Adipocyte (in vitro differentiated cells): ENCODE results near the gene FSTL1.
A peak's percentile ranks its signal among the peaks of the same experiment; 100 is the strongest.

Experiments used
- DNase-seq: peaks from one replicate; pipeline ENCODE4 v3.0.0-alpha.2; 2015; ENCODE audit warnings: low read depth
- H3K27me3 ChIP-seq: replicated peaks from 2 replicates; pipeline ENCODE4 v1.7.0; 2013; ENCODE audit warnings: mild to moderate bottlenecking, low read length, moderate library complexity; ENCODE audit not compliant: control insufficient read depth, insufficient read depth
- H3K36me3 ChIP-seq: 2 replicates; pipeline ENCODE4 v1.7.0; 2013; ENCODE audit warnings: low read length, mild to moderate bottlenecking, moderate library complexity; ENCODE audit not compliant: control insufficient read depth, insufficient read depth, severe bottlenecking
- H3K4me1 ChIP-seq: 2 replicates; pipeline ENCODE4 v1.7.0; 2013; ENCODE audit warnings: mild to moderate bottlenecking, low read length, moderate library complexity; ENCODE audit not compliant: control insufficient read depth, insufficient read depth
- H3K4me3 ChIP-seq: 2 replicates; pipeline ENCODE4 v1.7.0; 2013; ENCODE audit warnings: mild to moderate bottlenecking, low read length, moderate library complexity
- H3K9ac ChIP-seq: 2 replicates; pipeline ENCODE4 v1.7.0; 2013; ENCODE audit warnings: mild to moderate bottlenecking, low read length, moderate library complexity
- H3K9me3 ChIP-seq: 2 replicates; pipeline ENCODE4 v1.7.0; 2013; ENCODE audit warnings: mild to moderate bottlenecking, low read length, moderate library complexity; ENCODE audit not compliant: control insufficient read depth

The FSTL1 gene

GRCh38 chr3:120461416-120461815 is 10.6 kb upstream of the FSTL1 start:
- peaks cover 9% of the 10 kb centered on the region for H3K4me1 ChIP-seq
- DNase-seq = no peak

GRCh38 chr3:120460862-120461261 is 10.1 kb upstream of the FSTL1 start:
- no peaks in the 10 kb centered on the region for H3K9me3 ChIP-seq
- H3K4me1 ChIP-seq = peaks cover 9% of the 10 kb centered on the region
- H3K27me3 ChIP-seq = no peaks in the 10 kb centered on the region
- H3K9ac ChIP-seq = no peak overlapping the region
- no peak for DNase-seq
- H3K4me3 ChIP-seq = no peak overlapping the region
- H3K36me3 ChIP-seq = no peaks in the 10 kb centered on the region

More at GRCh38 chr3:120461416-120461815, 10.6 kb upstream of the FSTL1 start:
- Histone ChIP-seq H3K27me3 (no peaks in the 10 kb centered on the region), H3K9ac (no peak overlapping the region), H3K36me3 (no peaks in the 10 kb centered on the region), H3K4me3 (no peak overlapping the region), H3K9me3 (no peaks in the 10 kb centered on the region)

GRCh38 chr3:120460181-120460790 is 9.5 kb upstream of the FSTL1 start:
- Histone ChIP-seq H3K4me1 (peaks cover 9% of the 10 kb centered on the region), H3K4me3 (no peak overlapping the region), H3K9me3 (no peaks in the 10 kb centered on the region), H3K9ac (no peak overlapping the region), H3K27me3 (no peaks in the 10 kb centered on the region), H3K36me3 (no peaks in the 10 kb centered on the region)
- DNase-seq = no peak

GRCh38 chr3:120459196-120459595 is 8.4 kb upstream of the FSTL1 start:
- H3K36me3 ChIP-seq = no peaks in the 10 kb centered on the region
- no peaks in the 10 kb centered on the region for H3K27me3 ChIP-seq
- no peak overlapping the region for H3K9ac ChIP-seq
- H3K9me3 ChIP-seq = no peaks in the 10 kb centered on the region
- peaks cover 9% of the 10 kb centered on the region for H3K4me1 ChIP-seq
- DNase-seq = no peak
- no peak overlapping the region for H3K4me3 ChIP-seq

- Histone ChIP-seq H3K27me3 (no peaks in the 10 kb centered on the region), H3K4me3 (no peak overlapping the region), H3K9ac (no peak overlapping the region), H3K4me1 (peaks cover 7% of the 10 kb centered on the region), H3K36me3 (no peaks in the 10 kb centered on the region), H3K9me3 (no peaks in the 10 kb centered on the region)
- DNase-seq = no peak
Measured at GRCh38 chr3:120457827-120458226, 7.0 kb upstream of the FSTL1 start.

- no peak for DNase-seq
- H3K4me1 ChIP-seq = peaks cover 9% of the 10 kb centered on the region
Measured at GRCh38 chr3:120454076-120454689, 3.4 kb upstream of the FSTL1 start.

GRCh38 chr3:120452816-120453215 is 2.0 kb upstream of the FSTL1 start:
- H3K36me3 ChIP-seq = peaks cover 6% of the 10 kb centered on the region
- H3K4me3 ChIP-seq = no peak overlapping the region
- peaks cover 22% of the 10 kb centered on the region for H3K4me1 ChIP-seq
- DNase-seq = no peak
- H3K9ac ChIP-seq = no peak overlapping the region
- H3K27me3 ChIP-seq = no peaks in the 10 kb centered on the region
- no peaks in the 10 kb centered on the region for H3K9me3 ChIP-seq

More at GRCh38 chr3:120454076-120454689, 3.4 kb upstream of the FSTL1 start:
- Histone ChIP-seq H3K9me3 (no peaks in the 10 kb centered on the region), H3K4me3 (no peak overlapping the region), H3K9ac (no peak overlapping the region), H3K36me3 (no peaks in the 10 kb centered on the region), H3K27me3 (no peaks in the 10 kb centered on the region)

GRCh38 chr3:120451806-120452205 is 1.0 kb upstream of the FSTL1 start:
- H3K9me3 ChIP-seq = no peaks in the 10 kb centered on the region
- peak overlapping the region; percentile 88 for H3K4me3 ChIP-seq
- peak overlapping the region; percentile 94 for H3K9ac ChIP-seq
- H3K4me1 ChIP-seq = peaks cover 32% of the 10 kb centered on the region
- no peaks in the 10 kb centered on the region for H3K27me3 ChIP-seq
- no peak for DNase-seq
- peaks cover 15% of the 10 kb centered on the region for H3K36me3 ChIP-seq

GRCh38 chr3:120451272-120451761 is 525 bp upstream of the FSTL1 start:
- no peaks in the 10 kb centered on the region for H3K27me3 ChIP-seq
- H3K9ac ChIP-seq = peak overlapping the region; percentile 94
- peak; percentile 51 for DNase-seq
- no peaks in the 10 kb centered on the region for H3K9me3 ChIP-seq
- peaks cover 37% of the 10 kb centered on the region for H3K4me1 ChIP-seq
- H3K4me3 ChIP-seq = peak overlapping the region; percentile 88
- peaks cover 20% of the 10 kb centered on the region for H3K36me3 ChIP-seq

GRCh38 chr3:120449701-120450599 is 842 bp downstream of the FSTL1 start:
- DNase-seq = peak; percentile 92

GRCh38 chr3:120449251-120449650 is 1.5 kb downstream of the FSTL1 start:
- H3K9me3 ChIP-seq = no peaks in the 10 kb centered on the region
- H3K4me1 ChIP-seq = peaks cover 57% of the 10 kb centered on the region
- H3K9ac ChIP-seq = peak overlapping the region; percentile 94
- peak; percentile 72 for DNase-seq
- H3K27me3 ChIP-seq = no peaks in the 10 kb centered on the region
- H3K4me3 ChIP-seq = peak overlapping the region; percentile 88
- H3K36me3 ChIP-seq = peaks cover 41% of the 10 kb centered on the region

More at GRCh38 chr3:120449701-120450599, 842 bp downstream of the FSTL1 start:
- Histone ChIP-seq H3K9ac (peak overlapping the region; percentile 94), H3K27me3 (no peaks in the 10 kb centered on the region), H3K9me3 (no peaks in the 10 kb centered on the region), H3K4me3 (peak overlapping the region; percentile 88), H3K36me3 (peaks cover 34% of the 10 kb centered on the region), H3K4me1 (peaks cover 50% of the 10 kb centered on the region)
